PC-3 (cell line): ENCODE results near the gene FAM200A.

ENCODE experiments used
- EZH2 ChIP-seq: fragments of 300-600 bp; sonication (generic); IDR thresholded peaks from one replicate; pipeline ENCODE4 v1.6.1; 2017; ENCODE audit warnings: antibody characterized with exemption, mild to moderate bottlenecking, low read length; ENCODE audit not compliant: unreplicated experiment
- TF ChIP-seq, protein P1 (sequence below): fragments of 300-600 bp; sonication (generic); conservative IDR thresholded peaks from 2 replicates; pipeline ENCODE4 v1.5.1; 2017; ENCODE audit warnings: antibody characterized with exemption, low read depth, mild to moderate bottlenecking, low read length

DNA sequence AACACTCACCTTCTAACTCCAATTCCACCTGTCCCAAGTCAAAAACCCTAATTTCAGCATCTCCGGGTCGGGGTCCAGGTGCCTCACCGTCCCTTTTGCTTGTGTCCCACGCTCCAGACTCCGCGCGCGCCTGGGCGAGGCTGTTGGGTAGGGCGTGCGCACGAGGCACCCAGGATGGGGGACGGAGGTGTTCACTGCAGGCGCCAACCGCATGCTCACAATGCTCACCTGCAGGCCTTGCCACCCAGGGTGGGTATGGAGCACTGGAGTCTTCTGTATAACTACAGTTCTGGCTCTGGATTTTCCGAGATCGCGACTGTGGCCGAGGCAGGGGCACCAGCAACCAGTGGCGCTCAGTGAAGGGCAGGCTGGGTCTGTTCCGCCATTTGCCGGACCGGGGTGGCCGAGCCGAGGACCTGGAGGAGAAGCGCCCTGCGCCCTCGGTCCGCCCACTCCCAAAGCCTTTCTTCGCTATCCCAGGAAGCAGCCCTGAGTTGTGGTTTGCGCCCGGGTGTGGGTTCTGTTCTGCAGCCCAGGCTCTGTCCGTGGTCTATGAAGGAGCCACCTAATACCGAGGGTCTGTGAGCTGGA is 8.7 kb downstream of the FAM200A start:
- no peak for TF ChIP-seq EZH2
- TF ChIP-seq, protein P1, sequence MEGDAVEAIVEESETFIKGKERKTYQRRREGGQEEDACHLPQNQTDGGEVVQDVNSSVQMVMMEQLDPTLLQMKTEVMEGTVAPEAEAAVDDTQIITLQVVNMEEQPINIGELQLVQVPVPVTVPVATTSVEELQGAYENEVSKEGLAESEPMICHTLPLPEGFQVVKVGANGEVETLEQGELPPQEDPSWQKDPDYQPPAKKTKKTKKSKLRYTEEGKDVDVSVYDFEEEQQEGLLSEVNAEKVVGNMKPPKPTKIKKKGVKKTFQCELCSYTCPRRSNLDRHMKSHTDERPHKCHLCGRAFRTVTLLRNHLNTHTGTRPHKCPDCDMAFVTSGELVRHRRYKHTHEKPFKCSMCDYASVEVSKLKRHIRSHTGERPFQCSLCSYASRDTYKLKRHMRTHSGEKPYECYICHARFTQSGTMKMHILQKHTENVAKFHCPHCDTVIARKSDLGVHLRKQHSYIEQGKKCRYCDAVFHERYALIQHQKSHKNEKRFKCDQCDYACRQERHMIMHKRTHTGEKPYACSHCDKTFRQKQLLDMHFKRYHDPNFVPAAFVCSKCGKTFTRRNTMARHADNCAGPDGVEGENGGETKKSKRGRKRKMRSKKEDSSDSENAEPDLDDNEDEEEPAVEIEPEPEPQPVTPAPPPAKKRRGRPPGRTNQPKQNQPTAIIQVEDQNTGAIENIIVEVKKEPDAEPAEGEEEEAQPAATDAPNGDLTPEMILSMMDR = no peak
